ENCODE measurements around the gene NTHL1. TPM values are rescaled to one million over a fixed set of nuclear protein-coding genes. Genes with fewer than 3 reads are reported as not detected.

Gene NTHL1
- total and polyA plus RNA-seq, 2 of the 13 experiments (the other 11 are each of a cell fraction or from before 2014, with no cell fraction given), result 47.5 to 64.9 TPM

DNA sequence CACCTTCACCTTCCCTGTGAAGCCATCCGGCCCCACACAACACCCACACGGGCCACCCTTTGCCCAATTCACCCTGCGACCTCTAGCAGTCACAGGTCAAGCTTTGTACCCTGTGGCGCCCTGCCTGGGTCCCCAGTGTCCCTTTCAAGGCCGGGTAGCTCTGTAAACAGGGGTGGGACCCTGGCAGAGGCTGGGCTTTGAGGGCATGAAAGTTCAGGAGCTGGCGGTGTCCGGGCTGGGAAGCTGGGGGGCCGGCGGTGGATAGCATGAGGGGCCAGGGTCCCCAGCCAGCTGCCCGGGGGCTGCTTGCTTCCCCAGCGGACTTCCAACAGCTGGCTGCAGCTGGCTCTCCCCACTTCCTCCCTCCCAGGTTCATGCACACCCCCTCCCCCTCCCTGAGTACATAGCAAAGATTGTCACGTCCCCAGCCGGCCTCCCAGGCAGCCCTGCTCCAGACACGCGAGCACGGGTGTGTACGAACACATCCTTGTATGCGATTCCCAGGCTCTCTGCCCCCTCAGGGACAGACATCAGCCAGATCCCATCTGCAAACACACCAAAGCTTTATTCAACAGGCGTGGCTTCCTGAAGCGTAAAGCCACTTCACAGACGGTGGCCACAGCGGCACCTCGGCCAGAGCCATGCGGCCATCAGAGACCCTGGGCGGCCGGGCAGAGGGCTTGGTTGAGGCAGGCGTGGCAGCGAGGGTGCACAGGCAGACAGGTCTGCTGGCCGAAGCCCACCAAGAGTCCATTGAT is 8.2 kb downstream of the NTHL1 start (continued):
- TF ChIP-seq, protein P1, sequence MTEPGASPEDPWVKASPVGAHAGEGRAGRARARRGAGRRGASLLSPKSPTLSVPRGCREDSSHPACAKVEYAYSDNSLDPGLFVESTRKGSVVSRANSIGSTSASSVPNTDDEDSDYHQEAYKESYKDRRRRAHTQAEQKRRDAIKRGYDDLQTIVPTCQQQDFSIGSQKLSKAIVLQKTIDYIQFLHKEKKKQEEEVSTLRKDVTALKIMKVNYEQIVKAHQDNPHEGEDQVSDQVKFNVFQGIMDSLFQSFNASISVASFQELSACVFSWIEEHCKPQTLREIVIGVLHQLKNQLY (CRISPR knock-in tag; IDR thresholded peaks at IDR 0.05), result 0 out of 2 replicates have a peak, but pooled peaks have one; percentile 45
- TF ChIP-seq, protein P2, sequence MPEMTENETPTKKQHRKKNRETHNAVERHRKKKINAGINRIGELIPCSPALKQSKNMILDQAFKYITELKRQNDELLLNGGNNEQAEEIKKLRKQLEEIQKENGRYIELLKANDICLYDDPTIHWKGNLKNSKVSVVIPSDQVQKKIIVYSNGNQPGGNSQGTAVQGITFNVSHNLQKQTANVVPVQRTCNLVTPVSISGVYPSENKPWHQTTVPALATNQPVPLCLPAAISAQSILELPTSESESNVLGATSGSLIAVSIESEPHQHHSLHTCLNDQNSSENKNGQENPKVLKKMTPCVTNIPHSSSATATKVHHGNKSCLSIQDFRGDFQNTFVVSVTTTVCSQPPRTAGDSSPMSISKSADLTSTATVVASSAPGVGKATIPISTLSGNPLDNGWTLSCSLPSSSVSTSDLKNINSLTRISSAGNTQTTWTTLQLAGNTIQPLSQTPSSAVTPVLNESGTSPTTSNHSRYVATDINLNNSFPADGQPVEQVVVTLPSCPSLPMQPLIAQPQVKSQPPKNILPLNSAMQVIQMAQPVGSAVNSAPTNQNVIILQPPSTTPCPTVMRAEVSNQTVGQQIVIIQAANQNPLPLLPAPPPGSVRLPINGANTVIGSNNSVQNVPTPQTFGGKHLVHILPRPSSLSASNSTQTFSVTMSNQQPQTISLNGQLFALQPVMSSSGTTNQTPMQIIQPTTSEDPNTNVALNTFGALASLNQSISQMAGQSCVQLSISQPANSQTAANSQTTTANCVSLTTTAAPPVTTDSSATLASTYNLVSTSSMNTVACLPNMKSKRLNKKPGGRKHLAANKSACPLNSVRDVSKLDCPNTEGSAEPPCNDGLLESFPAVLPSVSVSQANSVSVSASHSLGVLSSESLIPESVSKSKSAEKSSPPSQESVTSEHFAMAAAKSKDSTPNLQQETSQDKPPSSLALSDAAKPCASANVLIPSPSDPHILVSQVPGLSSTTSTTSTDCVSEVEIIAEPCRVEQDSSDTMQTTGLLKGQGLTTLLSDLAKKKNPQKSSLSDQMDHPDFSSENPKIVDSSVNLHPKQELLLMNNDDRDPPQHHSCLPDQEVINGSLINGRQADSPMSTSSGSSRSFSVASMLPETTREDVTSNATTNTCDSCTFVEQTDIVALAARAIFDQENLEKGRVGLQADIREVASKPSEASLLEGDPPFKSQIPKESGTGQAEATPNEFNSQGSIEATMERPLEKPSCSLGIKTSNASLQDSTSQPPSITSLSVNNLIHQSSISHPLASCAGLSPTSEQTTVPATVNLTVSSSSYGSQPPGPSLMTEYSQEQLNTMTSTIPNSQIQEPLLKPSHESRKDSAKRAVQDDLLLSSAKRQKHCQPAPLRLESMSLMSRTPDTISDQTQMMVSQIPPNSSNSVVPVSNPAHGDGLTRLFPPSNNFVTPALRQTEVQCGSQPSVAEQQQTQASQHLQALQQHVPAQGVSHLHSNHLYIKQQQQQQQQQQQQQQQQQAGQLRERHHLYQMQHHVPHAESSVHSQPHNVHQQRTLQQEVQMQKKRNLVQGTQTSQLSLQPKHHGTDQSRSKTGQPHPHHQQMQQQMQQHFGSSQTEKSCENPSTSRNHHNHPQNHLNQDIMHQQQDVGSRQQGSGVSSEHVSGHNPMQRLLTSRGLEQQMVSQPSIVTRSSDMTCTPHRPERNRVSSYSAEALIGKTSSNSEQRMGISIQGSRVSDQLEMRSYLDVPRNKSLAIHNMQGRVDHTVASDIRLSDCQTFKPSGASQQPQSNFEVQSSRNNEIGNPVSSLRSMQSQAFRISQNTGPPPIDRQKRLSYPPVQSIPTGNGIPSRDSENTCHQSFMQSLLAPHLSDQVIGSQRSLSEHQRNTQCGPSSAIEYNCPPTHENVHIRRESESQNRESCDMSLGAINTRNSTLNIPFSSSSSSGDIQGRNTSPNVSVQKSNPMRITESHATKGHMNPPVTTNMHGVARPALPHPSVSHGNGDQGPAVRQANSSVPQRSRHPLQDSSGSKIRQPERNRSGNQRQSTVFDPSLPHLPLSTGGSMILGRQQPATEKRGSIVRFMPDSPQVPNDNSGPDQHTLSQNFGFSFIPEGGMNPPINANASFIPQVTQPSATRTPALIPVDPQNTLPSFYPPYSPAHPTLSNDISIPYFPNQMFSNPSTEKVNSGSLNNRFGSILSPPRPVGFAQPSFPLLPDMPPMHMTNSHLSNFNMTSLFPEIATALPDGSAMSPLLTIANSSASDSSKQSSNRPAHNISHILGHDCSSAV (CRISPR knock-in tag; IDR thresholded peaks at IDR 0.05; ENCODE audit: borderline replicate concordance), result no peak
- TF ChIP-seq, protein P3, sequence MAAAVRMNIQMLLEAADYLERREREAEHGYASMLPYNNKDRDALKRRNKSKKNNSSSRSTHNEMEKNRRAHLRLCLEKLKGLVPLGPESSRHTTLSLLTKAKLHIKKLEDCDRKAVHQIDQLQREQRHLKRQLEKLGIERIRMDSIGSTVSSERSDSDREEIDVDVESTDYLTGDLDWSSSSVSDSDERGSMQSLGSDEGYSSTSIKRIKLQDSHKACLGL (CRISPR knock-in tag; IDR thresholded peaks at IDR 0.05), result no peak
- TF ChIP-seq NR2F1 (CRISPR knock-in tag; IDR thresholded peaks at IDR 0.05) (peak; percentile 88 to 96), ZNF44 (CRISPR knock-in tag; IDR thresholded peaks at IDR 0.05) (no peak), DPF2 (CRISPR knock-in tag; IDR thresholded peaks at IDR 0.05; ENCODE audit: borderline replicate concordance, low read depth) (peak; percentile 56), FOSL1 (CRISPR knock-in tag; IDR thresholded peaks at IDR 0.05; ENCODE audit: borderline replicate concordance) (no peak), RFX1 (IDR thresholded peaks at IDR 0.05) (no peak), TCF12 (IDR thresholded peaks at IDR 0.05) (no peak), TCF12 (CRISPR knock-in tag; IDR thresholded peaks at IDR 0.05) (peak; percentile 86), ZMYM4 (CRISPR knock-in tag; IDR thresholded peaks at IDR 0.05) (peak; percentile 10; the same call in 1 of the 2 replicates), MED8 (CRISPR knock-in tag; IDR thresholded peaks at IDR 0.05; ENCODE audit: insufficient replicate concordance) (no peak), ZBTB8A (CRISPR knock-in tag; IDR thresholded peaks at IDR 0.05; ENCODE audit: borderline replicate concordance, low read depth) (no peak), ZFP36L2 (CRISPR knock-in tag; IDR thresholded peaks at IDR 0.05) (no peak), ZNF562 (CRISPR knock-in tag; IDR thresholded peaks at IDR 0.05; ENCODE audit: borderline replicate concordance) (no peak), THYN1 (CRISPR knock-in tag; IDR thresholded peaks at IDR 0.05; ENCODE audit: borderline replicate concordance, low read depth) (no peak), ZNF264 (CRISPR knock-in tag; IDR thresholded peaks at IDR 0.05) (0 out of 2 replicates have a peak, but pooled peaks have one; percentile 27), TBX2 (CRISPR knock-in tag; IDR thresholded peaks at IDR 0.05; ENCODE audit: borderline replicate concordance) (peak; percentile 91; the same call in 1 of the 2 replicates)
- TF ChIP-seq, protein P4, sequence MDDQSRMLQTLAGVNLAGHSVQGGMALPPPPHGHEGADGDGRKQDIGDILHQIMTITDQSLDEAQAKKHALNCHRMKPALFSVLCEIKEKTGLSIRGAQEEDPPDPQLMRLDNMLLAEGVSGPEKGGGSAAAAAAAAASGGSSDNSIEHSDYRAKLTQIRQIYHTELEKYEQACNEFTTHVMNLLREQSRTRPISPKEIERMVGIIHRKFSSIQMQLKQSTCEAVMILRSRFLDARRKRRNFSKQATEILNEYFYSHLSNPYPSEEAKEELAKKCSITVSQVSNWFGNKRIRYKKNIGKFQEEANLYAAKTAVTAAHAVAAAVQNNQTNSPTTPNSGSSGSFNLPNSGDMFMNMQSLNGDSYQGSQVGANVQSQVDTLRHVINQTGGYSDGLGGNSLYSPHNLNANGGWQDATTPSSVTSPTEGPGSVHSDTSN (CRISPR knock-in tag; IDR thresholded peaks at IDR 0.05; ENCODE audit: borderline replicate concordance), result no peak
